Endothelial cell of umbilical vein (primary cell): ENCODE results near the gene PTPRT. TPM values are rescaled to one million over a fixed set of nuclear protein-coding genes. Genes with fewer than 3 reads are reported as not detected.

Experiments used
- BruUV-seq: library from RNA; stranded (reverse); fragments of 400-500 nt; replicated peaks from 2 replicates; lab custom pipeline; 2021; lab: Mats Ljungman, UMichigan
- CTCF ChIA-PET: fragments of 300-600, 350-600 bp; sonication (Branson Sonifier 250); formaldehyde crosslinking; loops from one replicate; lab custom pipeline; 2021; ENCODE audit warnings: antibody characterized with exemption, inconsistent platforms; lab: Charles Lee
- POLR2A ChIA-PET: fragments of 300-600, 350-600 bp; sonication (Branson Sonifier 250); formaldehyde crosslinking; loops from one replicate; lab custom pipeline; 2021; ENCODE audit warnings: antibody characterized with exemption, inconsistent platforms; lab: Charles Lee
- DNase-seq: peaks from one replicate; pipeline ENCODE4 v3.0.0-alpha.2; 2011; ENCODE audit warnings: low read depth, low spot score
- FAIRE-seq: peaks from 2 replicates; lab custom pipeline; 2011; peaks lifted over from hg19 to GRCh38; lab: Jason Lieb, UNC
- H2AFZ ChIP-seq: 2 replicates; pipeline ENCODE4 v1.6.0; 2012; ENCODE audit warnings: low read depth, low read length, control low read depth, inconsistent platforms
- H3K27ac ChIP-seq: 2 replicates; pipeline ENCODE4 v1.5.1; 2011; ENCODE audit warnings: low read depth, mild to moderate bottlenecking, control low read depth, low read length, moderate library complexity; ENCODE audit not compliant: insufficient read depth
- H3K27me3 ChIP-seq, 2 experiments: 2 replicates each; pipeline versions ENCODE4 v1.6.0 to v1.6.1; 2011; ENCODE audit warnings: low read length in 2 of 2, mixed read lengths in 1 of 2; ENCODE audit not compliant: control insufficient read depth in 2 of 2, insufficient read depth in 2 of 2
- H3K36me3 ChIP-seq, 2 experiments: 2 replicates in 1 of 2; 3 replicates in 1 of 2; pipeline ENCODE4 v1.5.1; 2011; ENCODE audit warnings: low read length in 2 of 2, mild to moderate bottlenecking in 1 of 2, moderate library complexity in 1 of 2; ENCODE audit not compliant: control insufficient read depth in 2 of 2, insufficient read depth in 2 of 2; ENCODE audit errors: extremely low read depth in 1 of 2
- H3K4me1 ChIP-seq: 3 replicates; pipeline ENCODE4 v1.5.1; 2011; ENCODE audit warnings: mild to moderate bottlenecking, low read length; ENCODE audit not compliant: control insufficient read depth, insufficient read depth; ENCODE audit errors: extremely low read depth
- H3K4me2 ChIP-seq: 2 replicates; pipeline ENCODE4 v1.6.1; 2011; ENCODE audit warnings: low read length, control low read depth, mixed read lengths; ENCODE audit not compliant: insufficient read depth
- H3K4me3 ChIP-seq, 3 experiments: fragments of 200-600 bp in 1 of 3; sonication (generic), shearing (Covaris generic) in 1 of 3; replicated peaks in 1 of 3; 2 replicates each; pipeline ENCODE4 v1.5.1; 2011 to 2016; ENCODE audit warnings: control low read depth in 3 of 3, low read length in 3 of 3, mild to moderate bottlenecking in 2 of 3, inconsistent platforms in 1 of 3, low read depth in 1 of 3, moderate library complexity in 1 of 3; ENCODE audit not compliant: insufficient read depth in 1 of 3
- H3K79me2 ChIP-seq: 2 replicates; pipeline ENCODE4 v1.6.0; 2012; ENCODE audit warnings: low read length, inconsistent platforms; ENCODE audit not compliant: control insufficient read depth, insufficient read depth
- H3K9ac ChIP-seq: replicated peaks from 2 replicates; pipeline ENCODE3; 2011; ENCODE audit warnings: low read length, control low read depth; ENCODE audit not compliant: insufficient read depth; ENCODE audit errors: extremely low read depth
- H3K9me1 ChIP-seq: replicated peaks from 3 replicates; pipeline ENCODE4 v1.6.0; 2011; ENCODE audit warnings: mild to moderate bottlenecking, low read length; ENCODE audit not compliant: control insufficient read depth, insufficient read depth; ENCODE audit errors: extremely low read depth
- H3K9me3 ChIP-seq: replicated peaks from 2 replicates; pipeline ENCODE4 v1.5.1; 2012; ENCODE audit warnings: low read length, inconsistent platforms; ENCODE audit not compliant: control insufficient read depth, insufficient read depth
- H4K20me1 ChIP-seq: replicated peaks from 2 replicates; pipeline ENCODE3; 2011; ENCODE audit warnings: mild to moderate bottlenecking, low read length; ENCODE audit not compliant: control insufficient read depth, insufficient read depth; ENCODE audit errors: extremely low read depth
- CTCF ChIP-seq, 2 donors: IDR thresholded peaks; 1 replicate in 1 of 2; 2 replicates in 1 of 2; pipeline ENCODE4 v1.5.1; 2011; ENCODE audit warnings: low read length in 2 of 2, mild to moderate bottlenecking in 2 of 2, moderate library complexity in 2 of 2, control low read depth in 1 of 2, inconsistent platforms in 1 of 2, low read depth in 1 of 2; ENCODE audit not compliant: insufficient read depth in 1 of 2; ENCODE audit errors: extremely low read depth in 1 of 2
- EZH2 ChIP-seq: IDR thresholded peaks from 2 replicates; pipeline ENCODE4 v1.6.1; 2012; ENCODE audit warnings: borderline replicate concordance, low read depth, mild to moderate bottlenecking, moderate library complexity, low read length, inconsistent platforms; ENCODE audit not compliant: severe bottlenecking
- FOS ChIP-seq: IDR thresholded peaks from 2 replicates; pipeline ENCODE4 v1.6.1; 2011; ENCODE audit warnings: mild to moderate bottlenecking, low read length, moderate library complexity, borderline replicate concordance; ENCODE audit not compliant: insufficient read depth
- GATA2 ChIP-seq: IDR thresholded peaks from 2 replicates; pipeline ENCODE4 v1.7.0; 2011; ENCODE audit warnings: low read depth, mild to moderate bottlenecking, moderate library complexity, mixed read lengths, low read length; ENCODE audit not compliant: insufficient read length, insufficient read depth
- JUN ChIP-seq: IDR thresholded peaks from 2 replicates; pipeline ENCODE4 v1.6.1; 2011; ENCODE audit warnings: borderline replicate concordance, low read depth; ENCODE audit not compliant: insufficient read length, insufficient read depth
- MYC ChIP-seq: IDR thresholded peaks from one replicate; pipeline ENCODE4 v1.6.1; 2011; ENCODE audit warnings: mild to moderate bottlenecking, low read depth, low read length
- POLR2A ChIP-seq: IDR thresholded peaks from 2 replicates; pipeline ENCODE4 v1.6.1; 2012; ENCODE audit warnings: low read depth, mild to moderate bottlenecking, control low read depth, low read length
- POLR2AphosphoS5 ChIP-seq: IDR thresholded peaks from 2 replicates; pipeline ENCODE4 v1.6.1; 2012; ENCODE audit warnings: low read depth, mild to moderate bottlenecking, control low read depth, low read length, moderate library complexity; ENCODE audit not compliant: insufficient read depth
- dilution Hi-C: fragments of 300-500 bp; cut with MboI; formaldehyde crosslinking; loops from one replicate; pipeline ENCODE4 v1.15.0; 2019; ENCODE audit warnings: low sequenced_read_pairs; ENCODE audit not compliant: extremely low pct_ligation_motif_present
- intact Hi-C: fragments of 100-400 bp; cut with micrococcal nuclease; formaldehyde crosslinking; loops from one replicate; pipeline ENCODE4 v1.10.0; 2022
- polyA plus RNA-seq, 4 experiments: library from polyadenylated mRNA; depleted of rRNA in 3 of 4; stranded (reverse) in 3 of 4; unstranded in 1 of 4; fragments of >200 nt; gene quantifications; 2 replicates each; pipeline versions ENCODE4 v1.2.1 to v1.2.3, GENCODE V29; 2011 to 2012; ENCODE audit warnings: missing spikeins in 1 of 4
- total RNA-seq: library from RNA; stranded (reverse); gene quantifications from 2 replicates; pipeline ENCODE4 v1.2.3, GENCODE V29; 2021
- TF ChIP-seq, protein P1 (sequence below): IDR thresholded peaks from 2 replicates; pipeline ENCODE4 v1.6.1; 2011; ENCODE audit not compliant: insufficient read depth, insufficient read length

Gene PTPRT
- total and polyA plus RNA-seq, 2 donors (not counting 3 experiments of a cell fraction or from before 2014, with no cell fraction given): not detected

GRCh38 chr20:42164121-42164890 lies 1025.4 kb downstream of the PTPRT start:
- Histone ChIP-seq H3K4me1 (no peaks in the 10 kb centered on the region), H3K4me2 (no peak overlapping the region), H3K9ac (no peak overlapping the region), H4K20me1 (no peaks in the 10 kb centered on the region), H3K9me3 (peaks cover 4% of the 10 kb centered on the region), H3K27me3 (no peaks in the 10 kb centered on the region), H3K4me3 (no peak overlapping the region), H3K9me1 (no peaks in the 10 kb centered on the region), H2AFZ (no peak overlapping the region), H3K79me2 (no peaks in the 10 kb centered on the region), H3K36me3 (no peaks in the 10 kb centered on the region), H3K27ac (no peak overlapping the region)
- POLR2A ChIA-PET: no interaction called here
- FAIRE-seq (no peak), DNase-seq (no peak)
- dilution Hi-C loops (no loop called here), intact Hi-C loops (no loop called here)
- no TSS peak for BruUV-seq
- CTCF ChIA-PET: no interaction called here
- TF ChIP-seq GATA2: no peak
- no peak for TF ChIP-seq EZH2
- TF ChIP-seq, protein P1, sequence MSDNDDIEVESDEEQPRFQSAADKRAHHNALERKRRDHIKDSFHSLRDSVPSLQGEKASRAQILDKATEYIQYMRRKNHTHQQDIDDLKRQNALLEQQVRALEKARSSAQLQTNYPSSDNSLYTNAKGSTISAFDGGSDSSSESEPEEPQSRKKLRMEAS: no peak
- no peak for TF ChIP-seq CTCF (IDR thresholded peaks at IDR 0.05; ENCODE audit: extremely low read depth in 1 of 2, insufficient read depth in 1 of 2, low read depth in 1 of 2, low read length in 2 of 2)
- TF ChIP-seq POLR2AphosphoS5: no peak
- TF ChIP-seq JUN: no peak
- TF ChIP-seq FOS: no peak
- no peak for TF ChIP-seq POLR2A
- no peak for TF ChIP-seq MYC
